ENCODE measurements around the gene PEX11A. TPM values are rescaled to one million over a fixed set of nuclear protein-coding genes. Genes with fewer than 3 reads are reported as not detected.

PEX11A gene
- total and polyA plus RNA-seq, 2 of the 8 experiments (the other 6 are each of a cell fraction or from before 2014, with no cell fraction given), result 2.9 to 3.0 TPM

GRCh38 chr15:89685995-89686394 is 4.6 kb downstream of the PEX11A start (continued):
- TF ChIP-seq ATF2 (IDR thresholded peaks at IDR 0.05; ENCODE audit: low read length) (no peak), CHD1 (IDR thresholded peaks at IDR 0.05; ENCODE audit: low read depth, low read length) (no peak)
